ENCODE data around the gene SMS.
"Not testable (repeated sequence)": the region's sequence is repeated elsewhere in the genome, so short reads cannot be mapped to it uniquely, and the experiment has no call there.

- not testable (repeated sequence) for TF ChIP-seq CTCF (IDR thresholded peaks at IDR 0.05; ENCODE audit: low read depth, low read length, poor library complexity, severe bottlenecking); EZH2phosphoT487 (IDR thresholded peaks at IDR 0.05; ENCODE audit: borderline replicate concordance, low read length)
Measured at GRCh38 chrX:21950557-21950956, 10.0 kb downstream of the SMS start.

Data from DOHH2 (cell line).